Measurements from ENCODE around the gene CAST. TPM values are rescaled to one million over a fixed set of nuclear protein-coding genes. Genes with fewer than 3 reads are reported as not detected.
A peak's percentile ranks its signal among the peaks of the same experiment; 100 is the strongest.

CAST gene
- total RNA-seq, 2 donors from 2014 or later, result 315 to 490 TPM

GRCh38 chr5:96703384-96703920 lies 41.3 kb downstream of the CAST start:
- Histone ChIP-seq H3K27me3 (no peaks in the 10 kb centered on the region), H3K9ac (ENCODE audit: low read depth in 2 of 2, low read length in 2 of 2) (peak overlapping the region; percentile 91 to 97), H3K9me3 (no peaks in the 10 kb centered on the region), H3K4me1 (peaks cover 8% of the 10 kb centered on the region), H3K27ac (peak overlapping the region; percentile 95), H3K36me3 (no peaks in the 10 kb centered on the region), H3K4me3 (peak overlapping the region; percentile 65)
- intact Hi-C loops (cut with DNase I), result no loop called here
- DNase-seq, result peak; percentile 84
- TF ChIP-seq CTCF (IDR thresholded peaks at IDR 0.05), result no peak

- TF ChIP-seq CTCF (IDR thresholded peaks at IDR 0.05), result no peak
- Histone ChIP-seq H3K4me3 (peak overlapping the region; percentile 65), H3K4me1 (peaks cover 8% of the 10 kb centered on the region), H3K27ac (peak overlapping the region; percentile 95), H3K27me3 (no peaks in the 10 kb centered on the region), H3K9me3 (no peaks in the 10 kb centered on the region), H3K36me3 (no peaks in the 10 kb centered on the region), H3K9ac (ENCODE audit: low read depth in 2 of 2, low read length in 2 of 2) (peak overlapping the region in 1 of 2 donors; percentile 97)
- intact Hi-C loops (cut with DNase I), result no loop called here
- DNase-seq, result no peak
Measured at GRCh38 chr5:96703995-96704394, 41.8 kb downstream of the CAST start.

GRCh38 chr5:96706433-96707111 lies 44.4 kb downstream of the CAST start:
- Histone ChIP-seq H3K9ac (ENCODE audit: low read depth in 2 of 2, low read length in 2 of 2) (no peak overlapping the region), H3K4me1 (peaks cover 8% of the 10 kb centered on the region), H3K27ac (no peak overlapping the region), H3K9me3 (no peaks in the 10 kb centered on the region), H3K4me3 (no peak overlapping the region), H3K27me3 (no peaks in the 10 kb centered on the region), H3K36me3 (no peaks in the 10 kb centered on the region)
- TF ChIP-seq CTCF (IDR thresholded peaks at IDR 0.05), result no peak
- intact Hi-C loops (cut with DNase I), result no loop called here
- no peak for DNase-seq

GRCh38 chr5:96708600-96708999 lies 46.4 kb downstream of the CAST start:
- peaks cover 8% of the 10 kb centered on the region for H3K4me1 ChIP-seq
- intact Hi-C loops (cut with DNase I), result no loop called here

GRCh38 chr5:96709152-96709821 lies 47.1 kb downstream of the CAST start:
- Histone ChIP-seq H3K27ac (no peak overlapping the region), H3K9ac (ENCODE audit: low read depth in 2 of 2, low read length in 2 of 2) (no peak overlapping the region), H3K4me3 (no peak overlapping the region), H3K36me3 (no peaks in the 10 kb centered on the region), H3K9me3 (no peaks in the 10 kb centered on the region), H3K27me3 (no peaks in the 10 kb centered on the region), H3K4me1 (peaks cover 5% of the 10 kb centered on the region)
- DNase-seq, result no peak
- TF ChIP-seq CTCF (IDR thresholded peaks at IDR 0.05), result no peak
- intact Hi-C loops (cut with DNase I), result no loop called here

More at GRCh38 chr5:96708600-96708999, 46.4 kb downstream of the CAST start:
- TF ChIP-seq CTCF (IDR thresholded peaks at IDR 0.05), result no peak
- H3K36me3 ChIP-seq, result no peaks in the 10 kb centered on the region
- no peak overlapping the region for H3K9ac ChIP-seq (ENCODE audit: low read depth in 2 of 2, low read length in 2 of 2)
- no peak for DNase-seq
- no peaks in the 10 kb centered on the region for H3K9me3 ChIP-seq
- H3K27ac ChIP-seq, result no peak overlapping the region
- H3K27me3 ChIP-seq, result no peaks in the 10 kb centered on the region
- no peak overlapping the region for H3K4me3 ChIP-seq

All from colonic mucosa (tissue), 4 donors.